Measurements from ENCODE around the gene RAB6B.

DNA sequence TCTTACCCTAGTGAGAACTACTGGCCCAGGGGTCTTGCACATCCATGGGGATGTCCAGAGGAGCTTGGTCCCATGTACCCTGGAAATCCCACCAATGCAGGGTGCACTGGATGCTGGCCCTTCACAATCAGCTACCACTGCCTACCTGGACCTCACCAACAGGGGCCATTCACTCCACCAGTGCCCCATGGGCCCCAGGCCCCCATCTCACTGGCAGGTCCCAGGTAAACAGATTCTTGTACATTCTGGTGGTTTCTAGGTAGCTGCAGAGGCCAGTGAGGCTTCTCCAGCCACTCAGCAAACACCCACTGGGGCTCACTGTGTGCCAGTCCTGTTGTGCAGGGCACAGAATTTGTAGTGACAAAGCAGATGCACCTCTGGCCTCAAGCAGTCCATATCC lies 24.9 kb downstream of the RAB6B start:
- TF ChIP-seq POLR2AphosphoS5 (IDR thresholded peaks at IDR 0.05; ENCODE audit: low read depth) (no peak), EZH2 (IDR thresholded peaks at IDR 0.05; ENCODE audit: low read depth, unreplicated experiment) (no peak), CREB1 (CRISPR knock-in tag; IDR thresholded peaks at IDR 0.05; ENCODE audit: low read depth) (no peak), NANOG (IDR thresholded peaks at IDR 0.05; ENCODE audit: borderline replicate concordance) (no peak), EZH2phosphoT487 (IDR thresholded peaks at IDR 0.05; ENCODE audit: unreplicated experiment) (no peak), ZNF114 (CRISPR knock-in tag; IDR thresholded peaks at IDR 0.05) (no peak)
- TF ChIP-seq, protein P1, sequence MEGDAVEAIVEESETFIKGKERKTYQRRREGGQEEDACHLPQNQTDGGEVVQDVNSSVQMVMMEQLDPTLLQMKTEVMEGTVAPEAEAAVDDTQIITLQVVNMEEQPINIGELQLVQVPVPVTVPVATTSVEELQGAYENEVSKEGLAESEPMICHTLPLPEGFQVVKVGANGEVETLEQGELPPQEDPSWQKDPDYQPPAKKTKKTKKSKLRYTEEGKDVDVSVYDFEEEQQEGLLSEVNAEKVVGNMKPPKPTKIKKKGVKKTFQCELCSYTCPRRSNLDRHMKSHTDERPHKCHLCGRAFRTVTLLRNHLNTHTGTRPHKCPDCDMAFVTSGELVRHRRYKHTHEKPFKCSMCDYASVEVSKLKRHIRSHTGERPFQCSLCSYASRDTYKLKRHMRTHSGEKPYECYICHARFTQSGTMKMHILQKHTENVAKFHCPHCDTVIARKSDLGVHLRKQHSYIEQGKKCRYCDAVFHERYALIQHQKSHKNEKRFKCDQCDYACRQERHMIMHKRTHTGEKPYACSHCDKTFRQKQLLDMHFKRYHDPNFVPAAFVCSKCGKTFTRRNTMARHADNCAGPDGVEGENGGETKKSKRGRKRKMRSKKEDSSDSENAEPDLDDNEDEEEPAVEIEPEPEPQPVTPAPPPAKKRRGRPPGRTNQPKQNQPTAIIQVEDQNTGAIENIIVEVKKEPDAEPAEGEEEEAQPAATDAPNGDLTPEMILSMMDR (conservative IDR thresholded peaks at IDR 0.05; ENCODE audit: low read depth in 2 of 2) = no peak
- TF ChIP-seq, protein P2, sequence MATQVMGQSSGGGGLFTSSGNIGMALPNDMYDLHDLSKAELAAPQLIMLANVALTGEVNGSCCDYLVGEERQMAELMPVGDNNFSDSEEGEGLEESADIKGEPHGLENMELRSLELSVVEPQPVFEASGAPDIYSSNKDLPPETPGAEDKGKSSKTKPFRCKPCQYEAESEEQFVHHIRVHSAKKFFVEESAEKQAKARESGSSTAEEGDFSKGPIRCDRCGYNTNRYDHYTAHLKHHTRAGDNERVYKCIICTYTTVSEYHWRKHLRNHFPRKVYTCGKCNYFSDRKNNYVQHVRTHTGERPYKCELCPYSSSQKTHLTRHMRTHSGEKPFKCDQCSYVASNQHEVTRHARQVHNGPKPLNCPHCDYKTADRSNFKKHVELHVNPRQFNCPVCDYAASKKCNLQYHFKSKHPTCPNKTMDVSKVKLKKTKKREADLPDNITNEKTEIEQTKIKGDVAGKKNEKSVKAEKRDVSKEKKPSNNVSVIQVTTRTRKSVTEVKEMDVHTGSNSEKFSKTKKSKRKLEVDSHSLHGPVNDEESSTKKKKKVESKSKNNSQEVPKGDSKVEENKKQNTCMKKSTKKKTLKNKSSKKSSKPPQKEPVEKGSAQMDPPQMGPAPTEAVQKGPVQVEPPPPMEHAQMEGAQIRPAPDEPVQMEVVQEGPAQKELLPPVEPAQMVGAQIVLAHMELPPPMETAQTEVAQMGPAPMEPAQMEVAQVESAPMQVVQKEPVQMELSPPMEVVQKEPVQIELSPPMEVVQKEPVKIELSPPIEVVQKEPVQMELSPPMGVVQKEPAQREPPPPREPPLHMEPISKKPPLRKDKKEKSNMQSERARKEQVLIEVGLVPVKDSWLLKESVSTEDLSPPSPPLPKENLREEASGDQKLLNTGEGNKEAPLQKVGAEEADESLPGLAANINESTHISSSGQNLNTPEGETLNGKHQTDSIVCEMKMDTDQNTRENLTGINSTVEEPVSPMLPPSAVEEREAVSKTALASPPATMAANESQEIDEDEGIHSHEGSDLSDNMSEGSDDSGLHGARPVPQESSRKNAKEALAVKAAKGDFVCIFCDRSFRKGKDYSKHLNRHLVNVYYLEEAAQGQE (IDR thresholded peaks at IDR 0.05; ENCODE audit: unreplicated experiment) = no peak
